HG03575 (cell line): ENCODE data around the gene TSPAN3.

Source experiments
- ATAC-seq: cut with Tn5 transposase; IDR thresholded peaks from one replicate; pipeline ENCODE4 v1.9.1; 2021; ENCODE audit not compliant: unreplicated experiment, insufficient number of reproducible peaks, low FRiP score; ENCODE audit errors: extremely low read depth

TSPAN3 gene

DNA sequence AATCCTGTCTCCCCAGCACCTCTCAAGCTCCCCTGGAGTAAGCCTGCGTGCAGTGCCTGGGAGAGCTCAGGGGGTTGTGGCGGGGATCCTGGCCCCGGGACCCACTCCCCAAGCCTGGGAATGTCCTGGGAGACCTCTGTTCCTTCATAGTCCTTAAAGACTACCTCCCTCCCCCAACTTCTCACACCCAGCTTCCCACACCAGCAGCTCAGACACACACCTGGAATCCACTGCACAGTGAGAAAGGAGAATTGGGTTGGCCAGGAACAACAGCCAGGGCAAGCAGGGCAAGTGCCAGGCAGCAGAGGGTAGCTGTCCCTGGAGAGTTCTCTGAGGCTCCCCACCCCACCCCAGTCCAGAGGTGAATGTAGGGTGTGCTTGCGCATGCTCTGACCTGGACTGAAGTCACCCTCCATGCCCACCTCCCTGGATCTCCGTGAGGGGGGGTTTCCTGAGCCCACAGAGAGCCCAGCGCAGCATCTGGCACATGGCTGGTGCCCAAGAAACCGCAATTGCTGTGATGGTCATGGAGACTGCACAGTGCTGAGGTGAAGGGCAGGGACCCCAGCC, 53.7 kb downstream of the TSPAN3 start:
- ATAC-seq = no peak

- no peak for ATAC-seq
Observed at GRCh38 chr15:77016321-77016695, 54.6 kb downstream of the TSPAN3 start.

DNA sequence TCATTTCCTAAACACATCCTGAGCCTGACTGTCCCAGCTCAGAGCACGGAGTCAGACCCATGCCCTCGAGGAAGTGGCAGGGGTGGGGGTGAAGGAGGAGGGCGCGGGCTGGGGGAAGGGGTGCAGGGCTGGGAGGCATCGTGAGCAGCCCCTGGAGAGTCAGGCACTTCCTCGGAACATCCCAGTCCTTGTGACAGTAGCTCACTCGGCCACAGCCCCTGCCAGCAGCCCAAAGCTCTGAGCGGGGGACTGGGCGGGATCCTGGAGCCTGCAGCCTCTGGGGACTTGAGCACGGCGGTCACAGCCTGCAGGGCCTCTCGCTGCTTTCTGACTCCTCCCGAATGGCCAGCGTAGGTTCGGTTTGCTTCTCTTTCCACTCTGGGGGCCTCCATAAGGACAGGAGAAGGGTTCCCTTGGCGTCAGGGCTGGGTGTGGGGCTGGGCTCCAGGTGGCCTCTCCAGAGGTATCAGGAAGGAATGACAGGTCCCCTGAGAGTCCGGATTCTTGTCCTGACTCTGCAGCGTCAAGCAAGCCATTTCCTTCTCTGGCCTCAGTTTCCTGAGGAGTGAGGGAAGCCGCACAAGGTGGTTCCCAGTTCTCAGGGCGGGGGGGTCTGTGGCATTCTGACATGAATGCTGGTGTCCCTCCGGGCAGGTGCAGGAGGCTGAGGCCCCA, 55.1 kb downstream of the TSPAN3 start:
- no peak for ATAC-seq

DNA sequence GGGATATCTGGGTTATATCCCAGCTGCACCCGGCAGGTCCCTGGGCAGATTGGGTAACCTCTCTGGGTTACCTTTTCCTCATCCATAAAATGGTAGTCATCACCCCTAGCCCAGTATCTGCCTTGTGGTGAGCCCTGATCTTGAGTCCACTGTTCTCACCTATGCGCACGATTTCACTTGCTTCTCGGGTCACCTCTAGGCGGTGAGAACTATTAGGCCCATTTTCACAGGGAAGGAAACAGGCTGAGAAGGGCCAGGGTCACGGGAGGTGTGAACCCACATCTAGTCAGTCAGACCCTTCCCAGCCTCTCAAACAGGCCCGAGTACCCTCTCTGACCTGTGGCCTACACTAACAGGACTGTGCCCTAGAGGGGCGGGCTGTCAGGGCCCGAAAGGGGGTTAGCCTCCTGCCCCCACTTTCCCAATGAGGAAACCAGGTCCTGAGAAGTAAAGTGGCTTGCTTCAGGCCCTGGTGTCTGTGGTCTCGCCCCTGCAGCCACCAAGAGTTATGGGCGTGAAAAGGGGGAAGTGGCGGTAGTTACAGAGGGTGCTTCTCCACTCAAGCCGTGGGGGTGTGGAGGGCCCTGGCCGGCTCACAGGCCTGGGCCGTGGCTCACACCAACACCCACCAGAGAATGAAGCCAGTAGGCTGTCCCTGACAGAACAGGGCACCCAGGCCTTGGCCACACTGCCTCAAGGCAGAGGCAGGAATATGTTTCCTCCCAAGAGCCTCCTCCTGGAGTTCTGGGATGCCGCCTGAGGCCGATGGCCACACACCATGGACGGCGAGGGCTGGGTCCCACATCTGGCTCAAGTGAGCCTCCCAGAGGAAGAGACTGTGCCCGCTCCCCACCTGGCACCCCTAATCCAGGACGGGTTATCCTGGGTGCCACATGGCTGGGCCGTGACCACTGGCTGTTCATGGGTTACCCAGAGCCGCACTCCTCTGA, 56.5 kb downstream of the TSPAN3 start:
- ATAC-seq = no peak

GRCh38 chr15:77013776-77014131, 57.2 kb downstream of the TSPAN3 start:
- ATAC-seq = no peak

GRCh38 chr15:77012868-77013267, 58.0 kb downstream of the TSPAN3 start:
- no peak for ATAC-seq

GRCh38 chr15:77012117-77012712, 58.7 kb downstream of the TSPAN3 start:
- no peak for ATAC-seq

DNA sequence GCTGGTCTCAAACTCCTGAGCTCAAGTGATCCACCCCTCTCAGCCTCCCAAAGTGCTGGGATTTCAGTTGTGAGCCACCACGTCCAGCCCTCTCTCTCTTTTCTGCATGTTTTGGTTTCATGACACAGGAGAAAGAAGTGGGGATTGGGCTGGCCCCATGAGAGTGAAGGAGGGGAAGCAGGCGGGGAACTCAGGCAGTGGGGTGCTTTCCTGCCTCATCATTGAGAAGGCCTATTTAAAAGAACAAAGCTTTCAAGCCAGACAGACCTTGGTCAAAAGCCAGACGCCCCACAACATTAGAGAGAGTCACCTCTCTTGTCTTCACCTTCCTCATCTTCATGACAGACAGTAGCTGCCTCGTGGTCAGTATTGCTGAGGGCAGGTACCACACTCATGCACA, 60.1 kb downstream of the TSPAN3 start:
- ATAC-seq = no peak

GRCh38 chr15:77010312-77010686, 60.6 kb downstream of the TSPAN3 start:
- ATAC-seq = no peak

DNA sequence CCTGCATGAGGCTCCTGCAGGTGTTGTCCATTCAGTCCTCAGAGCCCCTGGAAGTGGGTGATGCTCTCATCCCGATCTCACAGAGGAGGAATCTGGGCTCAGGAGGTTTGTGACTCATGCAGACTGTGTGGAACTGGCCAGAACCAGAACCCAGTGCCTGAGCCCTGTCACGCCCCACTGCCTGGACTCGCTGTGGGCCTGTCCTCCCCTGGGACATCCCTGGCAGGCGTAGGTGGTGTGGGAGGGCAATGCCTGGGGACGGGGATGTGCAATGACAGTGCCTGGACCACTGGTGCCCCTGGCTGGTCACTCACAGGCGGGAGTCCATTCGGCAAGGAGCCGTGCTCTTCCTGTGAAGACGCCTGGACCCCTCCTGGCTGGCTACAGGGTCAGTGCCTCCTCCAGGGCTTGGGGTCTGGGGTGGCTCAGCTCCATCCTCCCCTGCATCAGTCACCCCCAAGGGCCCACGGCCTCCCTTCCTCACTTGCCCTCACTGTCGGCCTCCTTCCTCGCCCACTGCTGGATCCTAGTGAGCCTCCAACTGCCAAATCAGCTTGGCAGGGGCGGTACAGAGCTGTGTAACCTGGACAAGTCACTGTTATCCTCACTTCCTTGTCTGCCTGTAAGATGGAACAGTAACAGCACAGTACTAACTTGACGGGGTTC, 61.1 kb downstream of the TSPAN3 start:
- no peak for ATAC-seq

DNA sequence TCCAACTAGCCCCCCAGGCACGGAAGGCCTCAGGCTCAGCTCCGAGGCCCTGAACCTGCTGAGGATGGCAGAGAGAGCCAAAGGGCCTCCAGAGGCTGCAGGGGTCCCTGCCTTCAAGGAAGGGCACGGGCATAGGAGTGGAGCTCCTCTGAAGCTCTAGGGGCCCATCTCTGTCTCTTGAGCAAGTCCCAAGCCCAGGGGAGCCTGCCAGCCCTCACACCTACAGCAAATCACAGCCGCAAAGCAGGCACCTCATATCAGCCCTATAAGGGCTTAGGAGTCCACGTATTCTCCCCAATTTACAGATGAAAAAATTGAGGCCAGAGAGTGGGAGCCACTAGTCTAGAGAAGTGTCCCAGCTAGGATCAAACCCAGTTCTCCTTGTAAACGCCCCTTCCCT, 61.7 kb downstream of the TSPAN3 start:
- no peak for ATAC-seq

GRCh38 chr15:77004189-77004588, 66.7 kb downstream of the TSPAN3 start:
- ATAC-seq = no peak

DNA sequence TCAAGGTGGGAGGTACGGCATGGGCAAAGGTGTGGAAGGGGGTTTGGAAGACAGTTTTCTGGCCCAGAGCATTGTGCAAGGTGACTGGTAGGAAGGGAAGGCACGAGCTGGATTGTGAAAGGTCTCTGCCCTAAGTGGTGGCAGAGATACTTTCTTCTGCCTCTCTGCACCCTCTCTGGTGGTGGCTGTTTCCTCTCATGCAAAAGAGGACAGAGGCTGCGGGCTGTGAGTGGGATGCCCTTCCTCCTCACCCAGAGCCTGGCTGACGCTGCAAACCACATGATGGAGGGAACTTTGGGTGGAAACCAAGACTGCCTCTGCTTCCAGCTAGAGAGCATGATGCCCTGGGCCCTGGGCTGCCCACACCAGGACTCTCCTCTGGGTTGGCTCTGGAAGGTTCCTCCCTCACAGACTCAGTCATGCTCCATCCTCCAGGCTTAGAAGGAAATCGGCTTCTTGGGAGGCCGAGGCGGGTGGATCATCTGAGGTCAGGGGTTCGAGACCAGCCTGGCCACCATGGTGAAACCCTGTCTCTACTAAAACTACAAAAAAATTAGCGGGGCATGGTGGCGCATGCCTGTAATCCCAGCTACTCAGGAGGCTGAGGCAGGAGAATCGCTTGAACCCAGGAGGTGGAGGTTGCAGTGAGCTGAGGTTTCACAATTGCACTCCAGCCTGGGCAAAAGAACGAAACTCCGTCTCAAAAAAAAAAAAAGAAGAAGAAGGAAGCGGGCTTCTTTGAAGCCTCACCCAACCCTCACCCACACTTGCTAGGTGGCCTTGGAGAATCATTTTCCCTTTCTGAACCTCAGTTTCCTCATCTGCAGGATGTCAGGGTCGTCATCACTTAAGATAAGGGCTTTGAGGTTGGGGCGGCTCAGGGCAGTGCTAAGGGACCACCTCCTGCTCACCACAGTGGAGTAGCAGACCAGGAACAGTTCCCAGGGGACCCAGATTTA, 67.7 kb downstream of the TSPAN3 start:
- ATAC-seq = peak; percentile 40

DNA sequence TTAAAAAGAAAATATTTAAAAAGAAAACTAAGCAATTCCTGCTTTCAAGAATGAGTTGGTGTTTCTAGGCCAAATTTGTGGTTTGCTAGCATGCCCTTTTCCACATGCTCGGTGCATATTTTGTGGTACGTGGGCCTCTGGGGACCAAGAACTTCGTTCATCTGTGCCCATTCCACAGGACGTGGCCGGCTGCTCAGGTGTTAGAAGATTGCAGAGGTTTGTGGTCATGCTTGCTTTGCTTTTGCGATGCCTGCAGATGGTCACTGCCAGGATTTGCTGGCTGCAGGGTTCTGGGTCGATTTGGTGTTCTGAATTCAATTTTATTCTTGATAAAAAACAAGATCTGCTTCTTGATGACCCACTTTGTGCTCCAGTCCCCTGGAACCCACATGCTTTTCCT, 68.5 kb downstream of the TSPAN3 start:
- ATAC-seq = no peak

GRCh38 chr15:77001966-77002365, 68.9 kb downstream of the TSPAN3 start:
- no peak for ATAC-seq

DNA sequence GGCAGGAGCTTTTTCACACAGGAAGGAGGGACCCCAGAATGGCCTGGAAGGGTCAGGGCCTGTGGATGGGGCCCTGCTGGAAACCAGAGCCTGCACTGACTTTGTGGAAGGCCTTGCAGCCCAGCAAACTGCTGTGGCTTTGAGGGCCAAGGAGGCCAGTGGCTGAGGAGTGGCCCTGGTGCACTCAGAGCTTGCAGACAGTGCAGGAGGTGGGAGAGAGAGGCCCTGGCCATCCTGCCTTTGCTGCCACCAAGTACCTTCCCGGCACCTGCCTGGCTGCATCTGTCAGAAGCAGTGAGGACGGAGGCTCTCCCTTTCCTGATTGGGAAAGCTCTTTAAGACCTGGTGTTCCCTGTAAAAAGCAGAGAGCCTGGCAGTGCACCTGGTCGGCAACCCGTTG, 69.6 kb downstream of the TSPAN3 start:
- no peak for ATAC-seq

GRCh38 chr15:76999996-77000395, 70.9 kb downstream of the TSPAN3 start:
- no peak for ATAC-seq

DNA sequence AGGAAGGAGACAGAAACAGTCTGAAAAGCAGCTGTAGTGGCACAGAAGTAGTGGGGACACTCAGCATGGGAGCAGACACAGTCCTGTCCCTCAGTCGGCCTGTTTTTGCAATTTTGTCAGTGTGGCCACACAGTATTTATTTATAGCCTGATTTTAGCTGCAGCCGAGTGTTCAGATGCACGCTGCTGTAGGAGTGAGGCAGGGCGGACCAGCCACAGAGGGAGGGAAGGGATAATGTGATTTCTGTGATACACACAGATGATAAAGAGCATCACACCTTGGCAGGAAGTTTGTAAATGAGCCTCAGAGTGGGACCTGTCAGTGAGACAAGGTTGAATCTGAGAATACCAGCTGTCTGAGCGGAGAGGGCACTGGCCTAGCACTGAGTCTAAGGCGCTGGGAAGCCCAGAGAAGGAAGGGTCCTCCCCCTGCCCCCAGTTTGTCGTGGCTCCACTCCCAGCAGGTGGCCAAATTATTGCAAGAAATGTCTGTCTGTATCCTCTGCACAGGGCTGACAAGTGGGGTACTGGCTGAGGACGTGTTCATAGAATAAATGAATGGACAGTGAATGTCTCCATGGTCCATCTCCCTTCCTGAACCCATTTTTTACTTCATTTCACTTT, 72.1 kb downstream of the TSPAN3 start:
- no peak for ATAC-seq
